HK-2 (cell line): ENCODE results near the gene HSFX2.
"Not testable (repeated sequence)": the region's sequence is repeated elsewhere in the genome, so short reads cannot be mapped to it uniquely, and the experiment has no call there.

Experiments
- DNase-seq: peaks from one replicate; pipeline ENCODE4 v3.0.0-alpha.2; 2018; ENCODE audit not compliant: unreplicated experiment

The HSFX2 gene

DNA sequence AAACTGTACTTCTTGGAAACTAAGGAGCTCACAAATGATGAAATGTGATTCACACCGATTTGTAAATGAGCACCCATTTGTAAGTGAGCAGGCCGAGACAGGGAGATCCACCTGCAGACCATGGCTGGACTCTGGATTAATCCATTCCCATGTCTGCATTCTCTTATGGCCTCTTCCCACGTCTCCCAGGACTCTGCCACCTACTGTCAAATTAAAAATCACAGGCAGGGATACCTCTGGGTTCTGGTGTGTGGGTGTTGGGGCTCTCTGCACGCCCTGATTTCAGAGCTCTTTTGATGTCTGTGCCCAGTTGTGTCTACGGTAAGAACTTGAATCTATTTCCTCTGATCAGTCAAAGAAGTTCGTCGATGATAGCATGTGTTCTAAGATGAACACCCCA lies 4.1 kb downstream of the HSFX2 start:
- not testable (repeated sequence) for DNase-seq

DNA sequence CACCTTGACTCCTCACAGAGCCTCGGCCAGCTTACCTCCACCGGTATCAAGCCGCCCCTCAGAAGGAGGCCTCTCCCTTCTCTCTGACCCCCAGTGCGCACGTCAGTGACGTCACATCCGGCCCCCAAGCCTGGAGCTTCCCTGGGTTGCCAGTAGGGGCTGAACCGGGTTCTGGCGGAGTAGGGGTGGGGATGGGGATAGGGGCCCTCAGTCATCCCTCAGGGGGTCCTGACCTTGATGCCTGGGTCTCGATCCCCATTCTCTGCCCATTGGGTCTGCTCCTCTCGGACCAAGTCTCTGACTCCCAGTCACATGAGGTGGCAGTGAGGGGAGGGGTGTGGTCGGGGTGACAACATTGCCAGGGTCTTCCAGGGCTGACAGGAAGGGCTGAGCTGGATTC lies 7.8 kb downstream of the HSFX2 start, which contains the start of gene MAGEA9B:
Gene MAGEA9B (minus strand): TSS at position 101 of the 400 bp plus-strand sequence. CDS start 4,280 bp downstream, outside the sequence.
- DNase-seq: not testable (repeated sequence)

DNA sequence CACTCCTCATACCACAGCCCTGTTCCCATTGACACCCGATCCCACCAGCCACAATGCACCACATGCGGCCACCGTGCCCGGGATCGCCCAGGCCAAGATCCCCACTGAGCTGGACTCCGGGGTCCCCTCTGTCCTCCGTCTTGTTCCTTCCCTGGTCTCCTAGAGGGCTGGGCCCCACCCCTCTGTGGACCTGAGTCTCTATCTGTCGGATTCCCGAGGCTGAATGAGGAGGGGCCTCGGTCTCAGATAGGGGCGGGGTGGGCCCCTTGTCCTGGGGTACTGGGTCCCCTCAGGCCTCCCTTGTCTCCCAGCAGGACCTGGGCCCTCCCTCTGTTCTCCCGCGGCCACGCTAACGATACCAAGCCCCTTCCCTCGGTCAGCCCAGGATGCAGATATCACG lies 9.5 kb downstream of the HSFX2 start:
- not testable (repeated sequence) for DNase-seq

DNA sequence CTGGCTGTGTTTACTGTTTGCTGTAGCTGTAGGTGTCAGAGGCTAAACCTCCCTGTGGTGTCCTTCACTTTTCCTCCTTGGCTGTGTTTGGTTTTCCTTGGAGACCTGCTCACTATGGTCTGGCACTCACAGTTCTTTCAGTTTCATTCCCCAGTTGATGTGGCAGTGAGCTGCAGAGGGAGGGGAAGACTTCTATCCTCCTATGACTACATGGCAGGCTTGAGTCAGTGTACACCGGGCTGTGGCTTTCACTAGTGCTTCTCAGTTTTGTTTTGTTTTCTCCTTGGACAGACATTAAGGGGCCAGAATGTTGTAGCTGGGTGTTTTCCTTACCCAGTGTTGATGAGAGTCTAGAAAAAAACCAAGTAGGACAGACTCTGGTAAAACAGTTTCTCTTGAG lies 21.7 kb downstream of the HSFX2 start:
- DNase-seq: not testable (repeated sequence)

DNA sequence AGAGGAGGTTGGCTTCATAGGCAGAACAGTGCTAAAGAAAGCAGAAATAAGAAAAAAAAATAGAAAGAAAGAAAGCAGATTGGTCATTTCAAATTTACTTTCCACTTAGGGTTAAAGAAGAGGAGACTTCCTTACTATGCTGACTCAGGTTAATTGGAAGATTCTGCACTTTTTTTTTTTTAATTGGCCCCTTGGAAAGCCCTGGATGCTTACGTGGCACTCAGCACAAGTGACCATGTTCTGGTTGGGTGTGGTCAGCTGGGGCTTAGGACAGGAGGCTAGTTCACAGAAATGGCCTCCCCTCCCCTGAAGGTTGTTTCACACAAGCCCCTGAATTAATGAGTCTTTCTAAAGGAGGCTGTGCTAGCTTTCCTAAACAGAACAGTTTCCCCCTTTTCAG lies 22.4 kb downstream of the HSFX2 start:
- no peak for DNase-seq

DNA sequence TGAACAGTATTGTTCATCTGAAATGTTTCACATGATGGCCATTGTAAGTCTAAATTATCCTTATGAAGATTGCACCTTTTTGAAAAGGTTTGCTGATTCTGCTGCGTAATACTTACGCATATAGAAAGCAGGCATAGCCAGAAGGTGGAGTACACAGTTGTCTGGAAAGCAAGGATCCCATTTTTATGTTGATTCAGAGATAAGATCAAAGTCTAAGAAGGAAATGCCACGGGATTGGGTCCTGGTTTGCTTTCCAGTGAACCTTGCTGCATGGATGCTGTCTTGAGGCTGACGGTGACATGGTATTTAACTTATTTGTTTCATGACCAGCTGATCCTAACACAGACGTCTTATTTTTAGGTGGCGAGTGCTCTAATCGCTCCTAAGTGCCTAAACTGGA lies 23.3 kb downstream of the HSFX2 start:
- DNase-seq: no peak

DNA sequence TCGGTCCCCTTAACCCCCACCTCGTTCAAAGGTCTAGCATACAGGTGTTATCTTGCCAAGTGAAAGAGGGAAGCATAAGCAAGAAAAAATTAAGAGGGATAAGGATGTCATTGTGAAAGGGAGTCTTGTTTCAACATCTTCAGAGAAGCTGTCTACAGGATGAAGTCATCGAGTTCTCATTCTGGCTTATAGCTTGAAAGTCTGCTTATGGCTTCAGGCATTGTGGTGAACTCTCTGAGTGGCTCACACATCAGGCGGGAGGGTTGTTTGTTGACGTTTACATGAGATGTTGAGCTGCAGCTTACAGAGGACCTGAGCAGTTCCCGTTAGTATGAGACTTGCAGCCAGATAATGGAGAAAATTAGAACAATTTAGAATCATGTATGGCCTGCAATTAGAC lies 24.4 kb downstream of the HSFX2 start:
- DNase-seq: no peak

DNA sequence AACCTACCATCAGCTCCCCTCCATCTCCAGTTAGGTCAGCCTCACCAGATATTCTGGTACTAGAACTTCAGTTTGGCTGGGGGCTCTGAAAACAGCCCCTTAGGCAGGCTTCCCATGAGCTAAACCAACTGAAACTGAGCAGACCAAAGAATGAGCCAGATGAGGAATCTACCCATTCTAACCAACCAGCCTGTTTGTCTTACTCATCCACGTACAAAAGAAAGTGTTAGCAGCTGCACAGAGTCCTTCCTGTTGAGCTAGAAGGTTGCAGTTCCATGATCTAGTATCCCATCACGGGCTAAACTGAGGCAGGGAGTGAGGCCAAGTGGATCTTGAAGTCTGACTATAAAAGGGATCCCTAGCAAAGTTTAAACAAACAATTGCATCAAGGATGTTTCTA lies 25.3 kb downstream of the HSFX2 start:
- no peak for DNase-seq

DNA sequence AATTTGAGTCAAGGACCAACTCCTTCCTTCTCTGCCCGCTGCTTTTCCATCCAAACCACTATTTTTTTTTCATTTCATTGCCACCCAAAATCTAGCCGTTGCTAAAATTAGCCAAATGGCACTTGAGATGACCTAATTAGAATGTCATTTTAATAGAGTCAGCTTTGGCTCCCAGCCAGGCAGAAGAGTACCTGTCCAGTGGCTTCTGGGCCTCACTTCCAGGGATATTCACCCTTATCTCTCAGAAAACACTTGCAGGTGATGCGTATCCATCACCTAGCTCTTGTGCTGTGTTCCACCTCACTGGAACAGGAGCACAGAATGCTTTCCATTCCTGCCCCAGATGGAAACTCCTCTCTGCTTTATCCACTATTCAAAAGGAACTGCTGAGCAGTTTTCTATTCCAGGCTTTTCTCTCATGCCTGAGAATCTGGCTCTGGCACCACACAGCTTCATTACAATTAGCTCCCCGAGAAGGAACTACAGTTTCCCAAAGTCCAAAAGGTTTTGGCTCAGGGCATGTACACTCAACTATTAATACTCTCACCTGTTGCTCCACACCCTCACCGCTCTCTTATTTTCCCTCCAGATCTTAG lies 26.3 kb downstream of the HSFX2 start:
- DNase-seq: no peak

DNA sequence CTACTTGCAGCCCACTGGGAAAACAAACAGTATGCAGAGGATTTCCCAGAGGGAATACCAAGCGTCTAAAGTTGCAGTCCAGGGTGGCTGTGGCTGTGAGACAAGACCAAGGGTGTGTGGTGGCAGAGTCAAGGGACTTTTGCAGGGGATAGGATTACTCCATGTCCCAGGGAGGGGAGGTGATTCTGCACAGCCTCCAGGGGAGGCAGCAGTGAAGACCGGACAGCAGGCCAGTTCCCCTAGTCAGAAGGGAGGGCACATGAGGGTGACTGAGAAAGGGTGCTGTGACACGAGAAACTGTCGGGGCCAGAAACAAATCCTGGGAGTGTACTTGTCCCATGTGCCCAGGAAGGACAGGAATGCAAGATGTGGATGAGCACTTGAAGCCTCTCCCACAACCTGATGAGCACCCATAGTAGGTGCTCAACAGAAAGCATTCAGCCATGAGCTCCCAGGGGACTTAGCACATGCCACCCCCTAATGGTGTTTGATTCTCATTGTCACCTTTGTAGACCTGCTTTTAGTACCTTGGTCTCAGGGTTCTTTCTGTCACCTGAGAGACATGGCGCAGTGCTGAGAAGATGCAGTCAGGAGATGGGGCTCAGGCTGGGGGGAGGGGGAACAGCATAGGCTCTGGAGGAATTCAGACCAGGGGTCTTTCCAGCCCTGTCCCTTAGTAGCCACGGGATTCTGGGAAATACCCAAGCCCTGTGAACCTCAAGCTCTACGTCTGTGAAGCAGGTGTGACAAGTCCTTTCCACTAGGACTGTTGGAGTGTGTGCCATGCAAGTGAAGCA lies 27.3 kb downstream of the HSFX2 start:
- DNase-seq: no peak

DNA sequence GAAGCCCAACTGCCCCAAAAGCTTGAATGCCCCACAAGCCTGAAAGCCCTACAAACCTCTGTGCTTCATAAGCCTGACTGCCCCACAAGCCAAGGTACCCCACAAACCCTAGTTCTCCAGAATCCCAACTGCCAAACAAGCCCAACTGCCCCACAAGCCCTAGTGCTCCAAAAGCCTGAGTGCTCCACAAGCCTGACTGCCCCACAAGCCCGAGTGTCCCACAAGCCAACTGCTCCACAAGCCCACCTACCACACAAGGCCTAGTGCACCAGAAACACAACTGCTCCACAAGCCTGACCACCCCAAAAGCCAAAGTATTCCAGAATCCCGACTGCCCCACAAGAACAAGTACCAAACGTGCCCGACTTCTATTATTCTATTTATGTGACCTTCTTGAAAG lies 31.8 kb downstream of the HSFX2 start:
- DNase-seq: no peak

DNA sequence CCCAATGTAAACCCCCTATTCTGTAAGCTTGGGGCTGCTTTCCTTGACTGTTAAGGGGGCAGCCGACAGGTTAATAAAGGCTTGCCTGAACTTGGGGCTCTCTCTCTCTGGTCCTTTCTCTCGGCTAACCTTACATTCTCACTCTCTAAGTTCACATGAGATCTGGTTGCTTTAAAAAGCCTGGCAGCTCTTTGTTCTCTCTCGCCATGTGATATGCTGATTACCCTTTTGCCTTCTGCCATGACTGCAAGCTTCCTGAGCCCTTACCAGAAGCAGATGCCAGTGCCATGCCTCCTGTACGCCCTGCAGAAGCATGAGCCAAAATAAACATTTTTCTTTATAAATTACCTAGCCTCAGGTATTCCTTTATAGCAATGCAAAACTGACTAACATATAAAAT lies 39.9 kb downstream of the HSFX2 start:
- not testable (repeated sequence) for DNase-seq

DNA sequence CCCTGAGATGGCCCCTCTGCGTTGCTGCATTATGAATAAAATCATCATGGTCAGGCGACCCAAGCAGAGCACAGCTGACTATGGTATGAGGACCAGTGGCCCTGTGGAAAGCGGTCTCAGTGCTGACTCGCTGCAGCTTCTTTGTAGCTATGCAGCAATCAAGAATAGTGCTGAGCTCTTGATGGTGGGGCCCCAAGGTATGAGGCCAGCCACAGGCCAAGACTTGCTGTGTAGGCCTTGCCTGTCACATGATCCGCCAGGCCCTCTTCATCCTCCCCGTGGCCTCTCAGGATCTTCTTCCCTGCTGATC lies 43.2 kb downstream of the HSFX2 start:
- not testable (repeated sequence) for DNase-seq

DNA sequence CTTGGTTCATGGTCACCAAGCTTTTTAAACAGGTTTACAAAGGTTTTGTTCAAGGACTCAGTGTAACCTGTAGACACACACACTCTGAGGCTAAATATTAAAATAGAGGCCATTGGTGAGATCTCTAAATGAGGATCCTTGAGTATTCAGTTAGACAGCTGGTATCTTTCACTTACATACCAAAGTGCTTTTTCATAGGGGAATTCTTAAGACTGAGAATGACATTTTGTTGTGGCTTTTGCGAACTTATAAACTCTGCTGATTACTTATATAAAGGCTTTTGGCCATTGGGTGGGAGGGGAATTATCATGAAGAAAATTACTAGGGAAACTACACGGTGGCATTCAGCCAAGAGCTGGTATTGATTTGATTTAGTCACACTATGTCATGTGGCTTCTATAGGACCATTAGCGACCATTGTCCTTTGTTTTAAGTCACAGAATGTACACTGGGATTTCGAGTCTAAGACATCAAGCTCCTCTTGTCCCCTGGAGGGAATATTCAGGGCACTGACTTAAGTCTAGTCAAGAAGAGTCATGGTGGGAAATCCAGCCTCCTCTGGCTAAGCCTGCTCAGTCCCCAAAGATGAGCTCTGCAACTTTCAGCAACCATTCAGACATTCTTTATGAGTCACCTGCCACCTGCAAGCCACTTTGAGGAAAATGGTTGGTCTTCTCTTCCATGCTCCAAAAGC lies 43.7 kb downstream of the HSFX2 start:
- not testable (repeated sequence) for DNase-seq

DNA sequence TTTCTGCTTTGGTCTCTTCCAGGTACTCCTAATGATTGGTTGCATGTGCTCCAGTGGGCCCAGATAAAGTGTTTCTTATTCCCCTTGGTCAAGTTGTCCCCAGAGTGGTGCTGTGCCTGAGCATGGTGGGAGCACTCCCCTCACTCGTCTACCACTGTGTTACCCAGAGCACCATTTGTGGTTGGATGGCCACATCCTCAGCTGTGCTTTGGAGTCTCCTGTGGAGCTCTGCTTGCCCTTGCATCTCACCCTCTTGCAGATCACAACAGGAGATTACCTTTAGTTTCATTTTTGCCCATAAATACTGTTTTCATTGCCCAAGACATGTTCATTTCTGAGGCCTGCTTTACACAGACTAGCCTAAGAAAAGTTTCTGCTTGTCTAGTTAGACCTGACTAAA lies 44.7 kb downstream of the HSFX2 start:
- DNase-seq: not testable (repeated sequence)

DNA sequence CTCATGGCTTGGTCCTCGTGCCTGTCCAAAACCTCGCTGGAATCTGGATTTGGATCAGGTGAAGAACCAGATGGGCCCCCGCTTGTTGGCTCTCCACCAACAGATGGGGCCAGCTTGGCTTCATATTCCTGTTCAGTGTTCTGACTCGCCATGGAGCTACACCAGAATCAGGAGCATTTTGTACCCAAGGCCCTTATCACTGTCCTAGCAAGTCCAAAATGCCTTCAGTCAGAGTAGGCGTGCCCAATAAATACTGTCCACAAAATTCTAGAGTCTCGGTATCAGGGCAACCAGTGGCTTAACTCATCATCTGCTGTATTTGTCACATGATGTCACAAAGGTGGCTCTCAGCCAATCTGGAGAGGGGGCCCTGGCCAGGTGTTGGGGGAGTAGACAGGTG lies 45.4 kb downstream of the HSFX2 start, which contains the start of gene HSFX3:
Gene HSFX3 (minus strand): TSS at position 224 of the 400 bp plus-strand sequence. CDS start 72 bp downstream, at position 152.
- not testable (repeated sequence) for DNase-seq

DNA sequence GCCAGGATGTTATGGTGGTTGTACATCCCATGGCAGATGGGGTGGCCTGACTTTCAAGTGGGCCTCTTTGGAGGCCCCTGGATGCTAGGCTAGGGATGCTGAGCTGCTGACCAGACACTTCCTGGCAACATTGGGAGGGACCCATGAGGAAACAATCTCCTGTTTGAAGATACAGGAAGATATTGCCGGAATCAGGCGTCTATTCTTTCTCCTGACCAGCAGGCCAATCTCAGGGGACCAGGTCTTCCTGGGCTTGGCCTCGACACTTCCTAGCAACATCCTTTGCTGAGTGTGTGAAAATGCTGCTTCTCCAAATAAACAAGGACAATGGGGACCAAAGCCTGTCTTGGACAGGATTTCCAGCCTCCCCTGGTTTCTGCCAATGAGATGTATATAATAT lies 47.3 kb downstream of the HSFX2 start:
- not testable (repeated sequence) for DNase-seq

DNA sequence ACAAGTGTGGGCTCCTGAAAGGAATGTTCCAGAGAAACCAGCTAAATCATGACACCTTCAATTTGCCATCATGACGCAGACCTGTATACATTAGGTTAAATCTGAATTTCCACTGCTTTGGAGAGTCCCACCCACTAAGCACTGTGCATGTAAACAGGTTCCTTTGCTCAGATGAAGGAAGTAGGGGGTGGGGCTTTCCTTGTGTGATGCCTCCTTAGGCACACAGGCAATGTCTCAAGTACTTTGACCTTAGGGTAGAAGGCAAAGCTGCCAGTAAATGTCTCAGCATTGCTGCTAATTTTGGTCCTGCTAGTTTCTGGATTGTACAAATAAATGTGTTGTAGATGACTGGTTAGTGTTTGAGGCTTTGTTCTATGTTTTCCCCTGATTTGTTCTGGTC lies 48.2 kb downstream of the HSFX2 start:
- DNase-seq: not testable (repeated sequence)

DNA sequence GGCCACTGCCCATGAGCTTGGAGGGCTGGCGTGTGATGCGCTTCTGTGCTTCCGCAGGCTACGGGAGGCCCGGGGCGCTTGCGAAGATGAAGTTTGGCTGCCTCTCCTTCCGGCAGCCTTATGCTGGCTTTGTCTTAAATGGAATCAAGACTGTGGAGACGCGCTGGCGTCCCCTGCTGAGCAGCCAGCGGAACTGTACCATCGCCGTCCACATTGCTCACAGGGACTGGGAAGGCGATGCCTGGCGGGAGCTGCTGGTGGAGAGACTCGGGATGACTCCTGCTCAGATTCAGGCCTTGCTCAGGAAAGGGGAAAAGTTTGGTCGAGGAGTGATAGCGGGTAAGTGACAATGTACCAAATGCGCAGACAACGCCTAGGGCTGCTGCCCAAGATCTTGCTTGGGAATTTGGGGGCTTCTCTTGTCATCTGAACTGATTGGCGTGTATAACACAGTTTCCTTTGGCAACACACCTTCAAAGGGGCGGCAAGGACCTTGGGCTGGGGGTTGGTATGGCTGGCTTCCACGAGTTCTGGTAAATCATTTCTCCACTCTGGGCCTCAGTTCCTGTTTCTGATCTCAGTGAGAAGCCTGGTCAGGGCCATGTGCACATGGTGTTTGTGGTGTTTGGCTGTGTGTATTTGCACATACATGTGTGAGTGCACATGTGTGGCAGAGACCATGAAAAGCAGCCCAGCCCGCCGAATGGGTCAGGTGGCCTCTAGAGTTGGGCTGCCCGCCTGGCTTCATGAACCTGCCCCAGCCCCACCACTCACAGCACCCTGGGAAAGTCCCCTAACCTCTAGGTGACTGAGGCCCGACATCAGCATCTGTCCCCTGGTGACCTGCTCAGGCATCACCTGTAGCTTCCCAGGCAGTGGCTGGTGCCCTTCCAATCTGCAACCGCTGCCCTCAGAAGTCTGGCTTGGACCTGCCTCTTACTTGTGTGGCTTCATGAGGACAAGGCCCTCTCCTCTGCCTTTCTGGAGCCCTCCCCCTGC lies 49.3 kb downstream of the HSFX2 start:
- not testable (repeated sequence) for DNase-seq
